ENCODE results near the gene MYH9.

Gene MYH9

GRCh38 chr22:36344106-36344827, 43.5 kb downstream of the MYH9 start:
- DNase-seq, result peak; percentile 82

GRCh38 chr22:36343720-36344105, 44.1 kb downstream of the MYH9 start:
- no peak for DNase-seq

DNA sequence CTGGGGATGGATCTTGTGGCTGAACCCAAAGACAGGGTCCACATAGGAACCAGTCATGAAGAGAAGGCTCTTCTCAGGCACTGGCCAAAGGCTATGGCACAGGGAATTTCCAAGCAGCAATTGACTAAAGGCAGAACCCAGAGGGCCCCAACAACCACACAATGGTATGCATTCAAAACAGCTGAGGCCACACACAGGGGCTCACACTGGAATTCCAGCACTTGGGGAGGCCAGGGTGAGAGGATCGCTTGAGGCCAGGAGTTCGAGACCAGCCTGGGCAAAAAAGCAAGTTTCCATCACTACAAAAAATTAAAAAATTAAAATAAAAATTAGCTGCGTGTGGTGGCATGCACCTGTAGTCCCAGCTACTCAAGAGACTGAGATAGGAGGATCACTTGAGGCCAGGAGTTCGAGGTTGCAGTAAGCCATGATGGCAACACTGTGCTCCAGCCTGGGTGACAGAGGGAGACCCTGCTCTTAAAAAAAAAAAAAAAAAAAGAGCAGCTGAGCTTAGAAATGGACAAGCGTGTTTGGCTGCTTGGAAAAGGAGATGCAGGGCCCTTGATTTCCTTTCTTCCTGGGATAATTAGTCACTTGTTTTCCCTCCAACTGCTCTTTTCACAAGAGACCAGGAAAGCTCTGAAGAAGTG, 44.6 kb downstream of the MYH9 start:
- no peak for DNase-seq

DNA sequence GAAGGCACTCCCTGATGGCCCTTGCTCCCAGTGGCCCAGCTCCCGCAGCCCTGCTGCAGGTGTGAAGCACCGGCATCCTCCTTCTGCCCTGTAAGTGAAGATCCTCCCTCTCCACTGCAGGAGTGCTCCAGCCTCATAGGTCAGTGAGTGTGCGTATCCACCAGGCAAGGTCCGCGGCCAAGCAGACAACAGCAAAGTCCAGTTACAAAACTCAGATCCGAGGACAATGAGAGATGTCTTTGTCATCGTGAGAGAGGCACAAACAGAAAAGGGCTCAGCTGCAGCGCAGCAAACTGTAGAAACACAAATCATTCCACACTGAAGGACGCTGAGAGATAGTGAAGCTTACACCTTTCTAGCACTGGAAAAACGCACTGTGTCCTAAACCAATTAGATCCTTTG, 46.1 kb downstream of the MYH9 start:
- no peak for DNase-seq

GRCh38 chr22:36340621-36341020, 47.1 kb downstream of the MYH9 start:
- no peak for DNase-seq

- DNase-seq, result peak; percentile 69
Measured at GRCh38 chr22:36339171-36340065, 48.3 kb downstream of the MYH9 start.

DNA sequence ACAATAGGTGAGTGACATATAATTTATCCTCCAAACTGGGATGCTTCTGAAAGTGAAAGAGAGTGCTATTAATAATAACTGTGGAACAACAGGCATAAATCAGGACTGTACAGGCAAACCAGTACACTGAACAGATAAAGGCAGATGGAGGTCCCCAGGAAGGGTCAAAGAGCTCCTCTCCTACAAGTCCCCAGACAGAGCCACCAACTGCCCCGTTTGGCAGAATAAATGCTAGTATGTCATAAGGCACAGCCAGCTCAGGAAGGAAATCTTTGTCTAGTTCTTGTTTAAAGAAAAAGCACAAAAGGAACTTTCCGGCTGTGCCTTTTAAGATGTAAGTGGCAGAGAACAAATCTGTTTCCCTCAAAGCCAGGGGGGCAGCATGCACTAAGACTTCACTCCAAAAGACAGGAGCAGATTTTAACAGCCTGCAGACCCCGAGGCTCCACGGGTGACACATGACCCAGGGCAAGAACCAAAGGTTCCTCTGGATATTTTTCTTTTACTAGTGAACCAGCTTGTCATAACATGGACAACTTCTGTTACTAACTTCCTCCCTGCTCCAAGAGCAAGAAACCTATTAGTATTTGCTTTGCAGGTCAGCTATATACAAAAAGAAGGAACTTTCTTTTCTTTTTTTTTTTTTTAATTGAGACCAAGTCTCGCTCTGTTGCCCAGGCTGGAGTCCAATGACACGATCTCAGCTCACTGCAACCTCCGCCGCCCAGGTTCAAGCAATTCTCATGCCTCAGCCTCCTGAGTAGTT, 50.2 kb downstream of the MYH9 start:
- DNase-seq, result no peak

DNA sequence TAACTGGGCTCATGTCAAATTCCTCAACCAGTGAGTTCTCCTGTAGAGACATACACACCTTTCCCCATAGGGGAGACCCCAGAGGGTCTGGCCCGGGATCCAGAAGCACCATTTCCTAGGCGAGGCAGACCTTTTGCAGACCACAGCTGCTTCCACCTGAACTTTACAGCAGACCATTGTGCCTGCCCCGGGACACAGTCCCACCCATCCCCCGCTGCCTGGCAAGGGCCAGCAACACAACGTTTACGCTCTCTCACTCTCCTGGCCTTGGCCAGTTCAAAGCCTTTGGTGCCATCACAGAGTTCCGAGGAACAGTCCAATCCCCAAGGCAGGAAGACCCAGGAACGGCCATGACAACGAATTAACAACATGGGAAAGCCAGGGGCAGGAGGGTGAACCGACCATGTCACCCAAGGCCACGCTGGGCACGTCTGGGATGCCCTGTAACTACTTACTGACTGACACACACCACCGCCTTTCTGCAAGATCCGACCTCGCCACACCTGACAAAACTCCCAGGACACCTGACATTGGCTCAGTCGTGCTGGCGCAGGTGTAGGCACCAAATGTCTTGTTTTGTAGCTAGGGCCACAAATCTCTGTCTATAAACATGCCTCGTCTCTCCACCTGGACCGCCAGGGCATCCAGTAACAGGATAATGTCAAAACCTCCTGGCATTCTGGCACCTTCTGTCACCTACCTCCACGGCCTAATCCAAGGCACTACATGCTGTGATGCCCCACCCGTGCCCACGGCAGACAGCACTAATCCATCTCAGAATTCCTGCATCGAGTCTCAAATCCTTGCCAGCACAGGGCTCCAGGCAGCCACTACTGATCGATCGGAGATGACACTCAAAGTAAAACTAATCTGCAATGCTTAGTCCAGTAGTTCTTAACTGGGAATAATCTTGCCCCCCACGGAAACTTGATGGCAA, 51.3 kb downstream of the MYH9 start:
- no peak for DNase-seq

GRCh38 chr22:36335621-36336020, 52.1 kb downstream of the MYH9 start:
- DNase-seq, result no peak

GRCh38 chr22:36334821-36335603, 52.8 kb downstream of the MYH9 start:
- DNase-seq, result no peak

DNA sequence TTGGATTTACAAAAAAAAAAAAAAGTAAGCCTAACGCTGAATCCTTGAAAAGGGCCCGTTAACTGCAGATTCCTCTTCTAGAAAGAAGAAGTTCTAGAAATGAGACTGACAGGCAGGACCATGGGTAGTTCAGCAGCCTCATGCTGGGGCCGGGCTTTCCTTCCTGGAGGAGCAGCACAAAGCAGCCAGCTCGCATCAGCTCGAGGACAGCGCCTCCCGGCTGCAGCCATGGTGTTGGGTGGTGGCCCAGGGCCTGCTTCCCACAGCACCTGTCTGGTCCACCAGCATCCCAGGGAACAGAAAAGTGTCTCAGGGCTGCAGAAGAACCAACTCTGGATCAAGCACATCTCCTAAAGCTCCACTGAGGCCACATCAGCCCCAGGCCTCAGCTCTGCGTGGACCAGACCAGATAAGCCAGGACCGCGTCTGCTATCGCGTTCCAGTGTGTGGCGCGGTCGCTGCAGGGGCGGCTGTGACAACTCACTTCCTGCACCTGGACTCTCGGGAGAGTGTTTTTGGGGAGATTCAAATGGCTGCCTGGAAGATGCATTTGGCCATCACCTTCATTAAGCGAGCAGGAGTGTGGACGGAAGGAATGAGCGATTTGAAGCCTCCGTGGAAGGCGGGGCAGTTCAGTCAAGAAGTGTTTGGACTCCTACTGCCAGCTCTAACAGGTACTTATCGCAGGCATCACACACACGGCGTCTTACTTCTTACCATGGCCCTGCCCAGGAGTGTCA, 53.5 kb downstream of the MYH9 start:
- DNase-seq, result peak; percentile 65

DNA sequence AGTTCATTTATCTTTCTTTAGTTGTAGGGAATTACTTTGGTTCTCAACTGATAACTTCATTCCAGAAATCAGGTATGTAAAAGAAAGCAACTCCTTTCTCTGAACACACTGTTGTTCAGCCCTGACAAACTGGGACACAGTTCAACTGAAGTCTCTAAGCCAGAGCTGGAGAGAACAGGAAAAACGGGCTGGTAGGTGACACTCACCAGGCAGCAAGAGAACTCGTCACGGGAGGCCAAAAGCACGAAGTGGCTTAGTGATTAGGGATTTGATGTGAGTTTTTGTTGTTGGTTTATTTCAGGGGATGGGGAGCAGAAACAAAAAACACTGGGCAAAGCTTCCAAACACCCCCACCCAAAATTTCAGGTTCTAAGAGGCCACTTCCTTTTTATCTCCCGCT, 54.1 kb downstream of the MYH9 start:
- no peak for DNase-seq

DNA sequence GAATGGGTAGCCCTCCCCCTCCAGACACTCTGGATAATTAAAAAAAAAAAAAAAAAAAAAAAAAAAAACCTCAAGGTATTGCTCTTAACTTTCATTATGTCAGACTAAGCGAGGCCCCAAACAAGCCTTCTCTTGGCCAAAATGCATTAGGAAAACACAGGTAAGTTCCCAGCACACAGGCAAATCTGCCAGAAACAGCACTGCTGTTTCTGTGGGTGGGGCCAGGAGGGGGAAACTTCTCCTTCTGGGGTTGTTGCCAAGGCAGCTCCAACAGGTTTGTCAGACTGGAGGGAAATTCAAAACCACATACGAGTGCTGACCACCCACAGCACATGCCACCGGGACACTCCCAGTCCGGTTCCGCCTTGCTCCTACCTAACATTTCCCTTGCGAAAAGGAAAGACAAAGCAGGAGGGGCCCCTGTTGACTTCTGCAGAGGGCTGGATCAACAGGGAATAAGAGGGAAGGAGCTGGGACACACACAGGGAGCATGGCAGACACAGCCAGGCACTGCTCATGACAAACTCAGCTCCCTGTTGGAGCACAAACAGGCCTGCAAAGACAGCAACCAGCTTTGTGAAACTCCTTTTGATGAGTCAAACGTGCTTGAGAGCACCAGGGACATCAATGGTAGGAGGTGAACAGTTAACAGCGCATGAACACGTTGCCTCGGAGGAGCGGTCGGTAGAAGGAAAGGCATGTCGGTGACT, 55.0 kb downstream of the MYH9 start:
- DNase-seq, result peak; percentile 72

GRCh38 chr22:36331912-36332622, 55.7 kb downstream of the MYH9 start:
- DNase-seq, result peak; percentile 73

GRCh38 chr22:36331306-36331911, 56.4 kb downstream of the MYH9 start:
- peak; percentile 85 for DNase-seq

DNA sequence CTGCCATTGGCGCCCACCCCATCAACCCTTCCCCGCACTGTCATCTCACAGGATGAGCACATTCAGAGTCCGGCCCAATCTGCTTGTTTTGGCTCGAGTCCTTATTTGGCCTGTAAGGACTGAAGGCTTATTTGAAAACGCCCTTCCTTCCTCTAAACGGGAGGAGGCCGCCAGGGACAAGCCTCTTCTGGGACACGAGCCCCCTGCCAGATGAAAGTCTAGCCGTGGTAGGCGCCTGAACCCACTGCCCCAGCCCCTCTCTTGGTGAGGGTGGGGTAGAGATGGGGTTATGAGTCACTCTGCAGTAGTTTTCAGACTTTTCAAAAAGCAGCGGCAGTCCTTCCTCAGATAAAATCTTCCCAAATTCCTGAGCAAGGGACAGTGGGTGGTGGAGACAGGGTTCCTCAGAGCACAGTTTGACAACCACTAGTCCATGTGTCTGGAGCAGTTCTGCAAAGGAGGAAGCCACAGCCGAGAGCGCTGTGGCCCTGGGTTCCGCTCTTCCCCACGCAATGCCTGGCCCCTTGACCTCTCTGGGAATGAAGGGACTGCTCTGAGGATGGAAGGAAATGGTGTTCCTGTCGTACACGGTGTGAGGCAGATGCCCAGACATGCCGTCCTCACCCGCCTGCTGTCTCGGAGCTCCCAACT, 57.0 kb downstream of the MYH9 start:
- DNase-seq, result peak; percentile 51

- no peak for DNase-seq
Measured at GRCh38 chr22:36330127-36330526, 57.6 kb downstream of the MYH9 start.

Measured in stimulated activated CD8-positive, alpha-beta memory T cell treated with anti-CD3 and anti-CD28 coated beads, Interleukin-4, amount 100 ng/mL, for 48 hours (primary cell).